H1 (cell line): ENCODE data around the gene NAA25. TPM values are rescaled to one million over a fixed set of nuclear protein-coding genes. Genes with fewer than 3 reads are reported as not detected.

ENCODE experiments used
- GTF2F1 ChIP-seq: IDR thresholded peaks from 2 replicates; pipeline ENCODE4 v1.6.1; 2012; ENCODE audit warnings: low read depth, low read length, improper control_type of control experiment, borderline replicate concordance
- RNF2 ChIP-seq: fragments of 200-900, 300-1000 bp; sonication (generic); IDR thresholded peaks from 2 replicates; pipeline ENCODE4 v1.7.1; 2016; ENCODE audit warnings: borderline replicate concordance, low read depth, mild to moderate bottlenecking, antibody characterized with exemption, low read length; ENCODE audit not compliant: poor library complexity, severe bottlenecking; ENCODE audit errors: missing control alignments
- polyA plus RNA-seq, 7 experiments: library from polyadenylated mRNA; depleted of rRNA in 3 of 7; stranded (reverse) in 5 of 7; unstranded in 2 of 7; fragments of >200 nt in 5 of 7; fragments of 200-250 nt in 2 of 7; gene quantifications; 1 replicate in 5 of 7; 2 replicates in 1 of 7; 4 replicates in 1 of 7; pipeline versions ENCODE4 v1.2.1 to v1.2.3, GENCODE V29; 2011 to 2013; ENCODE audit warnings: missing spikeins in 2 of 7, mixed read lengths in 2 of 7
- total RNA-seq: library from RNA; stranded (reverse); fragmentation: NEBNext Ultra II Directional; extraction: Animal tissue kit (Norgen Biotek cat#: 25700); gene quantifications from 2 replicates; pipeline ENCODE4 v1.2.1, GENCODE V29; 2021

Gene NAA25
- total and polyA plus RNA-seq, 2 of the 8 experiments (the other 6 are each of a cell fraction or from before 2014, with no cell fraction given): 10.8 to 60.3 TPM

GRCh38 chr12:111998015-111998414, 110.6 kb downstream of the NAA25 start (continued):
- TF ChIP-seq RNF2: no peak
- TF ChIP-seq GTF2F1: no peak
